Bladder microvascular endothelial cell (primary cell): ENCODE results near the gene HBB. TPM values are rescaled to one million over a fixed set of nuclear protein-coding genes. Genes with fewer than 3 reads are reported as not detected.

Experiments
- total RNA-seq: library from RNA; depleted of rRNA; stranded (reverse); fragments of >200 nt; gene quantifications from 2 replicates; pipeline ENCODE4 v1.2.3, GENCODE V29; 2014

Gene HBB
- not detected in 2 replicates for total RNA-seq

DNA sequence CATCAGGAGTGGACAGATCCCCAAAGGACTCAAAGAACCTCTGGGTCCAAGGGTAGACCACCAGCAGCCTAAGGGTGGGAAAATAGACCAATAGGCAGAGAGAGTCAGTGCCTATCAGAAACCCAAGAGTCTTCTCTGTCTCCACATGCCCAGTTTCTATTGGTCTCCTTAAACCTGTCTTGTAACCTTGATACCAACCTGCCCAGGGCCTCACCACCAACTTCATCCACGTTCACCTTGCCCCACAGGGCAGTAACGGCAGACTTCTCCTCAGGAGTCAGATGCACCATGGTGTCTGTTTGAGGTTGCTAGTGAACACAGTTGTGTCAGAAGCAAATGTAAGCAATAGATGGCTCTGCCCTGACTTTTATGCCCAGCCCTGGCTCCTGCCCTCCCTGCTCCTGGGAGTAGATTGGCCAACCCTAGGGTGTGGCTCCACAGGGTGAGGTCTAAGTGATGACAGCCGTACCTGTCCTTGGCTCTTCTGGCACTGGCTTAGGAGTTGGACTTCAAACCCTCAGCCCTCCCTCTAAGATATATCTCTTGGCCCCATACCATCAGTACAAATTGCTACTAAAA, at the start of gene HBB:
Gene HBB (minus strand): TSS at position 340 of the 579 bp plus-strand sequence. CDS start 50 bp downstream, at position 290.

GRCh38 chr11:5269715-5270147, 42.9 kb upstream of the HBB start, which contains the start of gene HBE1:
TSS of gene HBE1 (minus strand) at chr11:5269945. CDS start at chr11:5269890, 55 bp downstream.

GRCh38 chr11:5254646-5255413, 28.0 kb upstream of the HBB start, which contains the start of gene HBG2:
TSS of gene HBG2 (minus strand) at chr11:5254781. CDS start at chr11:5254728, 53 bp downstream.

GRCh38 chr11:5249807-5250396, 23.0 kb upstream of the HBB start, which contains the start of gene HBG1:
TSS of gene HBG1 (minus strand) at chr11:5249857. CDS start at chr11:5249804, 53 bp downstream.

DNA sequence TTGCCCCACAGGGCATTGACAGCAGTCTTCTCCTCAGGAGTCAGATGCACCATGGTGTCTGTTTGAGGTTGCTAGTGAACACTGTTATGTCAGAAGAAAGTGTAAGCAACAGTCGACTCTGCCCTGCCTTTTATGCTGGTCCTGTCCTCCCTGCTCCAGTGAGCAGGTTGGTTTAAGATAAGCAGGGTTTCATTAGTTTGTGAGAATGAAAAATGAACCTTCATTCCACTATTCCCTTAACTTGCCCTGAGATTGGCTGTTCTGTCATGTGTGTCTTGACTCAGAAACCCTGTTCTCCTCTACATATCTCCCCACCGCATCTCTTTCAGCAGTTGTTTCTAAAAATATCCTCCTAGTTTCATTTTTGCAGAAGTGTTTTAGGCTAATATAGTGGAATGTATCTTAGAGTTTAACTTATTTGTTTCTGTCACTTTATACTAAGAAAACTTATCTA, 7.5 kb upstream of the HBB start, which contains the start of gene HBD:
Gene HBD (minus strand): TSS at position 103 of the 454 bp plus-strand sequence. CDS start 50 bp downstream, at position 53.

DNA sequence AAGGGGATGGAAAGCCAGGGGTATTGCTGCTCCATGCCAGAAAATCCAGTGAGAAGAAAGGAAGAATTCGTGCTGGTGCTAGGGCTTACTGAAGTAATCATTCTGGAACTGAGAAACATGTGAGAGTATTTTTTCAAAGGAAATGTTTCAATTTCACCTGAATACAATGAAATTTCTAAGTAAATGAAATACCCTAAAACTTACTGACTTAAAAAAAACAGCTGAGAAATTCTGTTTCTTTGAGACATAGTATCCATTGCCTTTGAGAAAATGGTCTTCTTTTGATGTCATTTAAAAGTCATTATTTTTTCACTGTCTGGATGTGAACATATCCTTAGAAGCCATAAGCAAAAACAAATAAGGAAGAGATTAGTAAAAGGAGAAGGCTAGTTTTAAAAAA, 26.3 kb downstream of the HBB start, which contains the start of gene OR51V1:
Gene OR51V1 (minus strand): TSS at position 101 of the 400 bp plus-strand sequence. CDS start 0 bp downstream, at position 101.

Other genes starting within 250 kb of the HBB start
- not detected in 2 replicates for gene OR51L1, start 232.2 kb downstream of the HBB start, total RNA-seq
- gene OR52J3, start 180.5 kb downstream of the HBB start, total RNA-seq = not detected in 2 replicates
- gene OR52E2, start 167.4 kb downstream of the HBB start, total RNA-seq = not detected in 2 replicates
- gene OR52E1, start 157.5 kb downstream of the HBB start, total RNA-seq = not detected in 2 replicates
- gene OR52A5, start 88.7 kb downstream of the HBB start, total RNA-seq = not detected in 2 replicates
- not detected in 2 replicates for gene OR52A1, start 72.3 kb downstream of the HBB start, total RNA-seq
- not detected in 2 replicates for gene OR51V1, start 26.4 kb downstream of the HBB start, total RNA-seq
- gene HBD, start 7.4 kb upstream of the HBB start, total RNA-seq = not detected in 2 replicates
- not detected in 2 replicates for gene HBG1, start 22.8 kb upstream of the HBB start, total RNA-seq
- not detected in 2 replicates for gene HBG2, start 27.7 kb upstream of the HBB start, total RNA-seq
- not detected in 2 replicates for gene HBE1, start 42.9 kb upstream of the HBB start, total RNA-seq
- not detected in 2 replicates for gene OR51B4, start 74.9 kb upstream of the HBB start, total RNA-seq
- not detected in 2 replicates for gene OR51B2, start 97.2 kb upstream of the HBB start, total RNA-seq
- gene OR51B5, start 116.5 kb upstream of the HBB start, total RNA-seq = not detected in 2 replicates
- gene OR51B6, start 124.4 kb upstream of the HBB start, total RNA-seq = not detected in 2 replicates
- not detected in 2 replicates for gene OR51M1, start 156.7 kb upstream of the HBB start, total RNA-seq
- gene OR51Q1, start 195.0 kb upstream of the HBB start, total RNA-seq = not detected in 2 replicates
- gene OR51I1, start 214.4 kb upstream of the HBB start, total RNA-seq = not detected in 2 replicates
- not detected in 2 replicates for gene OR51I2, start 222.3 kb upstream of the HBB start, total RNA-seq